ENCODE data around the gene SPATA24.

DNA sequence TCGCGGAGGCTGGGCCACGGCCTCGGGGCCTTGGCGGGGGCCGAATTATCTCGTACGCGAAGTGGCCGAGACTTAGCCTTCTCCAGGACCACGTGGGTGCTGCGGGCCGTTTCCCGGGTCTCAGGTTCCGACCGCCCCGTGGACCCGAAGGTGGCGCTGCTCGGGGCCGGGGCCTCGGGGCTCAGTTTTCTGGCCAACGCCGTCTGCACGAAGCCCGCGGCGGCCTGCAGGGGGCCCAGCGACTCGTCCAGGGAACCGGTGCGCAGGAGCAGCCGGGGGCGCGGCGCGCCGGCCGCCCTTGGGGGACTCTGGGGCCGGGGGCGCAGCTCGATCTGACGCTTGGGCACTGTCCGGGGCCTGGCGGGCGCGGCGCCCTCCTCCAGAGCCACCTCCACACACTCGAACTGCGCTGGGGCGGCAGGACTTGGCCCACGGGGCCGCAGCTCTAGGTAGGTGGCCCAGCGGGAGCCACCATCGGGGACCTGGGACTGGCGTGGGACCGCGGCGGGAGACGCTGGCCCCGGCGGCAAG, 9.7 kb downstream of the SPATA24 start:
- TF ChIP-seq GABPA (IDR thresholded peaks at IDR 0.05; ENCODE audit: borderline replicate concordance, insufficient read depth, low read length) = no peak; the same call in 1 of the 2 replicates
- TF ChIP-seq, protein P1, sequence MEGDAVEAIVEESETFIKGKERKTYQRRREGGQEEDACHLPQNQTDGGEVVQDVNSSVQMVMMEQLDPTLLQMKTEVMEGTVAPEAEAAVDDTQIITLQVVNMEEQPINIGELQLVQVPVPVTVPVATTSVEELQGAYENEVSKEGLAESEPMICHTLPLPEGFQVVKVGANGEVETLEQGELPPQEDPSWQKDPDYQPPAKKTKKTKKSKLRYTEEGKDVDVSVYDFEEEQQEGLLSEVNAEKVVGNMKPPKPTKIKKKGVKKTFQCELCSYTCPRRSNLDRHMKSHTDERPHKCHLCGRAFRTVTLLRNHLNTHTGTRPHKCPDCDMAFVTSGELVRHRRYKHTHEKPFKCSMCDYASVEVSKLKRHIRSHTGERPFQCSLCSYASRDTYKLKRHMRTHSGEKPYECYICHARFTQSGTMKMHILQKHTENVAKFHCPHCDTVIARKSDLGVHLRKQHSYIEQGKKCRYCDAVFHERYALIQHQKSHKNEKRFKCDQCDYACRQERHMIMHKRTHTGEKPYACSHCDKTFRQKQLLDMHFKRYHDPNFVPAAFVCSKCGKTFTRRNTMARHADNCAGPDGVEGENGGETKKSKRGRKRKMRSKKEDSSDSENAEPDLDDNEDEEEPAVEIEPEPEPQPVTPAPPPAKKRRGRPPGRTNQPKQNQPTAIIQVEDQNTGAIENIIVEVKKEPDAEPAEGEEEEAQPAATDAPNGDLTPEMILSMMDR (IDR thresholded peaks at IDR 0.05; ENCODE audit: control extremely low read depth in 1 of 3, insufficient read depth in 1 of 3, low read depth in 1 of 3, low read length in 3 of 3) = peak in 2 of 3 experiments; percentile 50 to 84; a peak in 3 of 4 replicates
- no peak for TF ChIP-seq JUND (IDR thresholded peaks at IDR 0.05; ENCODE audit: low read length)
- TF ChIP-seq PHF8 (conservative IDR thresholded peaks at IDR 0.05; ENCODE audit: low read depth, low read length) = no peak
- no peak for TF ChIP-seq EZH2 (IDR thresholded peaks at IDR 0.05; ENCODE audit: low read depth, low read length, severe bottlenecking)
- no peak for TF ChIP-seq POLR2A (IDR thresholded peaks at IDR 0.05; ENCODE audit: control extremely low read depth in 1 of 2, low read depth in 2 of 2, low read length in 2 of 2)
- TF ChIP-seq, protein P2, sequence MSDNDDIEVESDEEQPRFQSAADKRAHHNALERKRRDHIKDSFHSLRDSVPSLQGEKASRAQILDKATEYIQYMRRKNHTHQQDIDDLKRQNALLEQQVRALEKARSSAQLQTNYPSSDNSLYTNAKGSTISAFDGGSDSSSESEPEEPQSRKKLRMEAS (IDR thresholded peaks at IDR 0.05) = peak; percentile 56
- TF ChIP-seq, protein P3, sequence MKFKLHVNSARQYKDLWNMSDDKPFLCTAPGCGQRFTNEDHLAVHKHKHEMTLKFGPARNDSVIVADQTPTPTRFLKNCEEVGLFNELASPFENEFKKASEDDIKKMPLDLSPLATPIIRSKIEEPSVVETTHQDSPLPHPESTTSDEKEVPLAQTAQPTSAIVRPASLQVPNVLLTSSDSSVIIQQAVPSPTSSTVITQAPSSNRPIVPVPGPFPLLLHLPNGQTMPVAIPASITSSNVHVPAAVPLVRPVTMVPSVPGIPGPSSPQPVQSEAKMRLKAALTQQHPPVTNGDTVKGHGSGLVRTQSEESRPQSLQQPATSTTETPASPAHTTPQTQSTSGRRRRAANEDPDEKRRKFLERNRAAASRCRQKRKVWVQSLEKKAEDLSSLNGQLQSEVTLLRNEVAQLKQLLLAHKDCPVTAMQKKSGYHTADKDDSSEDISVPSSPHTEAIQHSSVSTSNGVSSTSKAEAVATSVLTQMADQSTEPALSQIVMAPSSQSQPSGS (IDR thresholded peaks at IDR 0.05; ENCODE audit: low read length) = no peak
- TF ChIP-seq RAD21 (IDR thresholded peaks at IDR 0.05 in 1 of 2, conservative IDR thresholded peaks at IDR 0.05 in 1 of 2; ENCODE audit: low read depth in 2 of 2, low read length in 2 of 2) = peak; percentile 13 to 48; a peak in 3 of 4 replicates
- TF ChIP-seq SP1 (IDR thresholded peaks at IDR 0.05; ENCODE audit: low read depth, low read length) = no peak
- TF ChIP-seq YY1 (IDR thresholded peaks at IDR 0.05; ENCODE audit: low read depth, low read length) = no peak

All from H1 (cell line).